Right renal pelvis (tissue), 4 donors: Measurements from ENCODE around the gene PLAC1. TPM values are rescaled to one million over a fixed set of nuclear protein-coding genes. Genes with fewer than 3 reads are reported as not detected.
A peak's percentile ranks its signal among the peaks of the same experiment; 100 is the strongest.

Source experiments
- DNase-seq, 4 donors: peaks; one replicate each; pipeline ENCODE4 v3.0.0-alpha.2; 2013; ENCODE audit warnings: low read depth in 4 of 4, low spot score in 3 of 4, missing footprints in 1 of 4
- polyA plus RNA-seq, 4 donors: library from polyadenylated mRNA; unstranded; fragments of 120-200 nt; gene quantifications; one replicate each; pipeline ENCODE4 v1.2.1, GENCODE V29; 2013; ENCODE audit not compliant: insufficient read length in 4 of 4

PLAC1 gene
- polyA plus RNA-seq, 4 donors = 4.5 to 10.5 (median 5.5) TPM

DNA sequence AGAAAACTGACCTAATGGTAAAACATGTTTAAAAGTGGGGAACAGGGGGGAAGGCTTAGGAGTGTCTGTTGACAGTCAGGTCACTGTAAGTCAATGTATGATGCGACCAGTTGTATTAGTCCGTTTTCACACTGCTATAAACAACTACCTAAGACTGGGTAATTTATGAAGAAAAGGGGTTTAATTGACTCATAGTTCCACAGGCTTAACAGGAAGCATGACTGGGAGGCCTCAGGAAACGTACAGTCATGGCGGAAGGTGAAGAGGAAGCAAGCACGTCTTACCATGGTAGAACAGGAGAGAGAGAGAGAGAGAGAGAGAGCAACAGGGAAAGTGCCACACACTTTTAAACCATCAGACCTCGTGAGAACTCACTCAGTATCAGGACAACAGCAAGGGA, 13.0 kb upstream of the PLAC1 start:
- no peak for DNase-seq

DNA sequence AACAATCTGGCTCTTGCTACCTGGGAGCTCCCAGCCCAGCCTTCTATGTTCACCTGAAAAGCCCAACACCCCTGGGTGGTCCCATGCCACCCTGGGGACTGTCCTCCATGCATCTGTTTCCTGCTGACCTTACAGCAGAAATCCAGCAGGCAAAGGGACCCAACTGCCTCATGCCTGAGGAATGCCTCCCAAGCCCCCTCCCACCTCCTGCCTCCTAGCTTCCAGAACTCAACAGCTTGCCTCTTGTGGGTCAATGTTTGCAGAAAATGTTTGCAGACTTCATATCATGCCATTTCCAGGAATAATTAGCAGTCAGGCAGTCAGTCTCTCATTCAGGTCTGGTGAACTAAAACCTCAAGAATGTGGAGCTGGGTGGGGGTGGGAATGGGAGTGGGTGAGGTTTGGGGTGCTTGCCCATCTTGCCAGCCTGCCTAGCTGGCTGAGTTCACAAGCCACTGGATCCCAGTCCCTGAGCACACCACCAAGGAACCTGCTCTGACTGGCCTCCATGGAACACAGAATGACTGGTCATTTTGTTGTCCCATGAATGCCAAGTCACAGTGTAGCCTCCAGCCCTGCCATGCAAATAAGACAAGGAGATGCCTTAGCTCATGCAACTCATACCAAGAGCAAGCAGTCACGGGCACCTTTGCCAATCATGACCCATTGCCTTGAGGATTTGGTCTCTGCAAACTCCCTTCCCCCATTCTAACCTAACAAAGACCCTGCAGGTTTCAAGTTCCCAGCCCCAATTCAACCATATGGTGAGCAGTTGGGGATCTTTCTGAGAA, 12.1 kb upstream of the PLAC1 start:
- DNase-seq = no peak

DNA sequence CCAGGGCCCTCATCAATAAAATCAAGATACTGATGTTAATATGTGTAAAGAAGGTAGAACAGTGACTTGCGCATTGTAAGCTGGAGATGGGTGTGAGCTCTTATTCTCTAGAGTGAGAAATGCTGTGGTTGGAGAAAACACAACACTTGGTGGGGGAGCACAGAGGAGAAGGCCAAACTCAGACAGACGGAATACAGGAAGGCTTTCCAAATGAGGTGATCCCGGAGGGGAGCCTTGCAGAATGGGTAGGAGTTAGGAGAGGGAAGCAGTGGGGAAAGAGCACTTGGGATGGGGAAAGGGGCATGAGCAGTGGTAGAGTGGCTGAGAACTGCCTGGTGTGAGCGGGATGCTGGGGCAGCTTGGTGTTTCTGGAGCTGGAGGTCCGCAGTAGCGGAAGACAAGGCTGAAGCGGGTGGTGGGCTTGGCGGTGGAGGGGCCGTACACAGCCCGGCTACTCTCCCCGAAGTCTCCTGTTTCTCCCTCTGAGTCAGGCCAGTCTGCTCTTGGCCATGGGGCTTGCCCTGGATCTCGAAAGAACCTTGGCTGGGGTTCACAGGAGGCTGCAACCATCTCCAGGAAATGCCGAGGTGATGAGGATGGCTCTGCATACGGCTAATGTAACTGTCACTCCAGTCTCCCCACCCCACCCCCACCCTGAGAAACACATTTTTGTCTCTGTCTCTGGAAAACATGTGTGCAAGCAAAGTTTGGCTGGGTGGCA, 11.3 kb upstream of the PLAC1 start:
- no peak for DNase-seq

DNA sequence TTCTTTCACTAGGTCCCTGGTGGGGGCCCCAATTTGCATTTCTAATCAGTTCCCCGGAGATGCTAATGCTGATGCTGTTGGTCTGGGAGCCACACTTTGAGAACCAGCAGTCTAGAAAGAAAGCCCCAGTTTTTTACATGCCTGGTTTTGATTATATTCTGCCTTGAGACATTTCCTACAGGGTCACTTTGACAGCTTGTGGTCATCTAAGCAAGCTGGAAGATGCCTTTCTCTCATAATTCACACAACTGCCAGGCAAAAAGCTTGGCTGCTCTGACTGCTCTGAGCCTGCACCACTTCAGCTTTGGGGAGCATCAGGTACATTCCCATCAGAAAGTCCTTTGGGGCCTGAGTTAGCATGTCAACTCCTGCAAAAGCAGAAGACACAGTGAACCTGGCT, 5.9 kb upstream of the PLAC1 start:
- DNase-seq = no peak

DNA sequence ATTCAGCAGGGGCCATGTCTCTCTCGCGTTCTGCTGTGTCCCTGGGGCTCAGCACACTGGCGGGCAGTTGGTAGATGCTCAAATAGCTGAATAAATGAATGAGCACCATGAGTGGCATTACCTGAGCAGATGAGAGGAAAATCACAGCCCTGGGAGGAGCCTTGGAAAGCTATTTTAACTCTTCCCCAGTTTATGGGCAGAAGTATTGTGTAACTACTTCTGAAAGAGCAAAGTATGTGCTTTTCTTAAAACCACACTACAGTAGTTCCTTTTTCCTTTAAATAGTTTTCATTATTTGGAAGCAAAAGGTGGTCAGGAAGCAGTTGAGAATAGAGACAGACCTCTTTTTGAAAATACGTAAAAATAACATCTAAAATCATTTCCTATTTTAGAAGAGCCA, 3.0 kb upstream of the PLAC1 start:
- no peak for DNase-seq

DNA sequence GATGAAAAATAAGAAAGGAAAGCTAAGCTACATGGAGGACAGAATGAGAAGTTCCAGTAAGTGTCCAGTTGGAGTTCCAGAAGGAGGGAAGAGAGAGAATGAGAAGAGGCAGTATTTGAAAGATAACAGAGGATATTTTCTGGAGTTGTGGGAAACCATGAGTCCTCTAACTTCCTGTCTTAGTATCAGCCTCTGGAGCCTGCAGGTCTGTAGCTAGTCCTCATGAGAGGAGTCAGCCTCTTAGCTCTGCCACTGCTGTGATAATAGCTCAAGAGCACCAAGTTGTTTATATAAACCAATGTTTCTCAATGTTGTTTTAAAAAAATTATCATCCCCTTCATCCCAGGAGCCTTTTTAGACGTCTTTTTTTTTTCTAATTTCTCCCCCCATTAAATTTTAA, 2.4 kb upstream of the PLAC1 start:
- no peak for DNase-seq

DNA sequence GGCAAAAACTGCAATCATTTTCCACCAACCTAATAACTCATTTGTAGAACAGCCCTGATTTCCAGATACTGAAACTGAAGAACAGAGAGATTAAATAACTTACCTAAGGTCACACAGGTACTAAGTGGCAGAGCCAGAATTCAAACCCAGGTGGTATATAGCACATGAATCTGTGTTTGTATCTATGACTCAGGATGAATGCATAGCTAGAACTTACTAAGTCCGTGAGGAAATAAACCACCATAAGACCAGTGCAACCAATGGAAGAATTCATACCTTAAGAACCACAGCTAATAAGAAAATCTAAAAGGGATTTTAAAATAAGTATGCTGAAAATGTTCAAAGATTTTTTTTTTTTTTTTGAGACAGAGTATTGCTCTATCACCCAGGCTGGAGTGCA, 1.5 kb upstream of the PLAC1 start:
- no peak for DNase-seq

DNA sequence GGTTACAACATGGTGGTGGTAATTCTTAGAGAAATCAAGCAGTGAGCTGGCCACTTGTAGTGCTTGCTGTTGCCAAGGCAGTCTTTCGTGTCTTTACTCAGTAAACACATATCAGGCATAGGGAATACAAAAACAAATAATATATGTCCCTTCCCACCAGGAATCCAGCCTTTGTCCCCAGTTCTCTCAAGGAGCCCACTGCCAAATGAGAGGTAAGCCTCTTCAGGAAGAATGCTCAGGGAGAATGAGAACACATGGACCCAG, 421 bp upstream of the PLAC1 start:
- DNase-seq = no peak

DNA sequence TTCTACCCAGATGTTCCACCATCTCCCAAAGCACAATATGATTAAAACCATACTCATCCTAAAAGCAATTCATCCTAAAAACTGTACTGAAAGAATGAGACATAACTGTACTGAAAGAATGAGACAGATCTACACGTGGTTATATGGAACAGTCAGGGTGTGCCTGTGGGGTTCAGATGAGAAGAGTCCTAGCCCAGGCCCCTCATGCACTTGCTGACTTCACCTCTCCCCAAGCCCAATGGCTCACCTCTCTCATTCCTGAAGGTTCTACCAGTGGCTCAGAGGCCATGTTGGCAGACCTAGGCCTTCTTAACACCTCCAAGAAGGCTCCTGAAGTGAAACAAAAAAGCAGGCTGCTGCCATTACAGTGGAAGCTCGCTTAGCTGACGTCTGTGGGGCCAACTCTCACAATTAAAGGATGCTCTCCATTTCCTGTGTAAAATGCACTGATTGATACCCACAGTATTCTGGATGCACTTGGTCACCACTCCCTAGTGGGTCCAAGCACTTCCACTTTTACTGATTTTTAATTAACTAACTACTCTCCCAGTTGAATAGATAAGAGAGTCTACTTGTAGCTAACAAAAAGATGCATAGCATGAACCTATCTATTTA, 3.8 kb downstream of the PLAC1 start:
- DNase-seq = no peak

DNA sequence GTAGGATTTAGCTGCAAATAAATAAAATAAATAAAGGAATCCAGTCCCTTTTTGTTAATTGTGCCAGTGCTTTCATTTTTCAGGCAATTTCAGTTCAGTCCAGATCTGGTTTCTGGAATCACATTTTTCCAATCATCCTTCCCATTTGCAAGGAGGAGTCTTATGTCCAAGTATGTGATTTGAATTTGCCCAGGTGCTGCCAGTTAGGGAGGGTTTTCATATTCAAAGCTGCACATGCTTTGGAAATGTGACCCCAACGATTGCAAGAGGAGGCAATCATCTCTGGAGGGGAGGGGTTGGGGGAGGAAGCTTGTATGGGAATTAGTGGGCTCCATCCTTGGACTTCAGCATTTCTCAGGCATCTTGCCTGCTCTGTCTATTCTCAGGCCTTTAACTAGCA, 4.4 kb downstream of the PLAC1 start:
- DNase-seq = no peak

DNA sequence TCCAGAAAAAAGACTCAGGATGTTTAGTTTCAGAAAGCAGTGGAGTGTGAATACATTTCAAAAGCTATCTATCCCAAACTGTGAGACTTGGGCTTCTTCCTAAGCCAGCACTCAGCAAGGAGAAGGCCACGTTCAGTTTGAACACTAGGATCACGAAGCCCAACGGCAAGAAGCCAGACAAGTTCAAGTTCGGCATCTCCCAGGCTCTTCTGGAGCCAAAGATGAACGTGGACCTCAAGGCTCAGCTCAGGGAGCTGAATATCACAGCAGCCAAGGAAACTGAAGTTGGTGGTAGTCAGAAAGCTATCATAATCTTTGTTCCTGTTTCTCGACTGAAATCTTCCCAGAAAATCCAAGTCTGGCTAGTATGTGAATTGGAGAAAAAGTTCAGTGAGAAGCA, 7.6 kb downstream of the PLAC1 start:
- no peak for DNase-seq

DNA sequence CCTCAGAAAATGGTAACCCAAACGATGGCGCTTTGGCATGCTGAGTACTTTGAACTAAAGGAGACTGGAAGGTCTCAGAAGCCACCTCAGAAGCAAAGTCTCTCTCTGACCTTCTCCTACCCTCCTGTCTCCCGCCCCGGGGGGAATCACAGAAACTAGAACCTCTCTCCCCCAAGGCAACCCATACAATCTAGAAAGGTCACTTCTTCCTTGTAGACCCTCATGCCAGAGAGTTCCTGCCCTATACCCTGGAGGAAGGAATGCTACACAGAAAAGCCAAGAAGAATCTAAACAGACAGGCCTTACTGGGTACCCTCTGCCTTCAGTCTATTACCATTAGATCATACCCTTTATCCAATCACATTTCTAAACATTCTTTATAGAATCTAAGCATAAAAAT, 8.5 kb downstream of the PLAC1 start:
- DNase-seq = no peak

DNA sequence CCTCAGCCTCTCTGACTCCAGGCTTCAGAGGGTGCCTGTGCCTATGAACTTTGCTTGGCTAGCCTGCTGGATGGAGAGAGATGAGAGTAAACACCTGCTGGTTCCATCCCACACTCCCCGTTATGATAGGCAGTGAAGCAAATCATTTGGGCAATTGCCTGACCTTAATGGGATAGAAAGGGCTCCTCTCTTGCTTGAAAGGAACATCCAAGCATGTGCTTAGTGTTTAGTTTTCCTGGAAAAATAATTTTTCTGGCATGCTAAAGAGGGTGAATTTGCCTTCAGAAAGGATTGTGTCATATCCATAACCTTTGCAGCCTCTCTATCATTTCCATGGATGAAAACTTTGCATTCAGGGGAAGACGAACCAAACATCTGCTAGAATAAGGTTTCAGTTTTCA, 10.8 kb downstream of the PLAC1 start:
- DNase-seq = no peak

DNA sequence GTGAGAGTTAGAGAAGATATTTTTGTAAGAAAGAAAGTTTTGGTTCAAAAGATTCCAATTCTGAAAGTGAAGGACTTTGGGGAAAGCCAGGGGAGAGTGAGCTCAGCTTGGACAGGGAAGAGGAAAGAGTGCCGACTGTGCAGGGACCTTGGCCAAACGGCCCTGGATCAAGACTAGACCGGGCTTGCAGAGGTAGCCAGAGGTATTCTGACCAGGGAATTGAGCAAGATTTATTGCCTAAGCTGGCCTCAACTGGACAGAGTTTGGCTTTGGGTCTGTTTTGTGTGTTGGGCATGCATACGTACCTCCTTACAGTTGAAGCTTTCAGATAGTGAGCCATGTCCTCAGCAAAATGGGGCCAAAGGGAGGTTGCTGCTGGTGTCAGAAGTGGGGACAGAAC, 11.6 kb downstream of the PLAC1 start:
- no peak for DNase-seq

DNA sequence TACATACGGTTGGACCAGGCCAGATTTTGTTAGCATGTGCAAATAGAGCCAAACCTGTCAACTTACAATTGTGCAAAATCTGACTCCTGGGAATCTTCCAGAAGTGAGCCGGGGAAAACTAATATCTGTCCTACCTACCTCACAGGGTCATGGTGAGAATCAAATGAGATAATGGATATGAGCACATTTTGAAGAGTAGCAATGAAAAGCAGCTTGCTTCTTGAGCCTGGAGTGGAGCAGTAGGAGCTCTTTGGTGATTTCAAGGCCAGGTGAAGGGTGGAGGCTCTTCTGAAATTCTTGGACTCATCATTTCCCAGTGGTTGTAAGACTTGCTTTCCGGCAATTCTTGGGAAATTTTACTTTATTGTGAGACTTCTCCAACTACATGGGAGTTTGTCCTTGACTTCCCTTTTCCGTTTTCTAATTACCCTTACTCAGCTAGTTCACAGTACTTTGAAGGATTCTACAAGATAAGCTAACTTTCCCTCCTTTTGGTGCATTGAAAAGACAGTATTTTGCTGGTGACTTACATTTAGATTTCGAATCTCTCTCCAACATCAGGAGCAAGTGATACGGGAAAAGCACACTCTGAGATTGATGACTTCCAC, 12.2 kb downstream of the PLAC1 start:
- DNase-seq = no peak

DNA sequence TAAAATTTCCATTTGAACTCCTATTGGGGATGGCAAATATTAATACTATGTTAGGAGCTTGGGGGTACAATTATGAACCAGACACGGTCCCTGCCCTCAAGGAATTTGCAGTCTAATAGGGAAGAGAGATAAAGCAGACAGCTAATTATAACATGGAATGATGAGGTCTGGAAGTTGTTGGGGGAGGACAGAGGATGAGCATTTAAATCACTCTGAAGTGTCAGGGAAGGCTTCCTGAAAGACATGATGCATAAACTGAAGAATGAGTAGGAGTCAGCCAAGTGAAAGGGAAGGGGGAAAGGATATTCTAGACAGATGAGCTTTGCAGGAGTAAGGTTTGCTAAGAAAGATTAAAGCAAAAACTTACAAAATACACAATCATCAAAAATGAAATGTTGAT, 15.9 kb downstream of the PLAC1 start:
- DNase-seq = peak in 1 of 4 donors; percentile 31

DNA sequence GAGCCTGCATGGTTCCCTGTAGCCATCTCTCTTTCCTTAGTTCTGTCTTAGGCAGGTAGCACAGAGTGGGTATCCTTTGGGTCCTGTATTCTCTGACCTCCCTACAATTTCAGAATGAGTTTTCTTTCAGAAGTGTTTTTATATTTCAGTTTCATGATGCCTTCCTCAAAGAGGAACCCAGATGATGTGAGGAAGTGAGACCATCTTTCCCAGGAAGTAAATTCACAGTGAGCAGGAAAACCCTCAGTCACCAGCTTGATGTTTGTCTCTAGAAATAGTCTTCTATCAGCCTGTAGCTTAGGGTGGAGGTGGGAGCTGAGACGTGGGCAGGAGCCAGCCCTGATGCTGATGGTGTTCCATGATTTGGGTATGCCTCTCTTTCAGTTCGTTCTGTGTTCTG, 16.9 kb downstream of the PLAC1 start:
- no peak for DNase-seq

DNA sequence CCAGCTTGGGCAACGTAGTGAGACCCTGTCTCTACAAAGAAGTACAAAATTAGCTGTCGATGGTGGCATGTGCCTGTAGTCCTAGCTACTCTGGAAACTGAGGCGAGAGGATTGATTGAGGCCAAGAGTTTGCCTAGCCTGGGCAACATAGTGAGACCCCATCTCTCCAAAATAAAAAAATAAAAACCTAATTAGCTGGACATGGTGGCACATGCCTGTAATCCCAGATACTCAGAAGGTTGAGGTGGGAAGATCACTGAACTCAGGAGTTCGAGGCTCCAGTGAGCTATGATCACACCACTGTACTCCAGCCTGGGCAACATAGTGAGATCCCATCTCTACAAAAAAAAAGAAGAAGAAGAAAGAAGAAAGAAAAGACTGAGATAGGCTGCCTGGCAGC, 17.4 kb downstream of the PLAC1 start:
- no peak for DNase-seq

DNA sequence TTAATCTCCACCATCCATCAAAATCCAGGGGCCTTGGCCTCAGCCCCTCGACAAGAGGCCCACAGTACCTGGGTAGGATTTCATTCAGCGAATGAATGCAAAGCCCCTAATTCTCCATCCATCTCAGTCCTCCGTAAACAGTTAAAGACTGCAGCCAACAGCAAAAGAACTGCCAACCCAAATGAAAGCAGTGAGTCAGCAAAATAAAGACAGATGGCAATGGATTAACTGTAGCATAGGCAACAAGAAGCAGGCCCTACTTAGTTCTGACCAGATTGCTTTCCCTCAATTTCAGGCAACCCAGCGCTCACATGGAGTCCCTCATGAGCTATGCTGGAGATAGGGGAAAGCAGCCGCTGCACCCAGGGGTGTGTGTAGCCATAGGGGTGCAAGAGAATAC, 21.4 kb downstream of the PLAC1 start:
- no peak for DNase-seq

DNA sequence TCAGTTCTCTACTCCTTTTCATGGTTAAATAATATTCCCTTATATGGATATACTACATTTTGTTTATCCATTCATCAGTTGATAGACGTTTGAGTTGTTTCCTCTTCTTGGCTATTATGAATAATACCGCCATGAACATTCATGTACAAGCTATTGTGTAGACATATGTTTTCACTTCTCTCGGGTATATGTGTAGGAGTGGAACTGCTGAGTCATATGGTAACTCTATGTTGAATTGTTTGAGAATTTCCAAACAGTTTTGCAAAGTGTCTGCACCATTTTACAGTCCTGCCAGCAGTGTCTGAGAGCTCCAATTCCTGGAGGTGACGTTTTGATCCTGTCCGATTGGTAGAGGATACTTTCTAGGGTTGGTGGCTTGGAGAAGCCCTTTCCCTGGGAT, 23.6 kb downstream of the PLAC1 start:
- no peak for DNase-seq

DNA sequence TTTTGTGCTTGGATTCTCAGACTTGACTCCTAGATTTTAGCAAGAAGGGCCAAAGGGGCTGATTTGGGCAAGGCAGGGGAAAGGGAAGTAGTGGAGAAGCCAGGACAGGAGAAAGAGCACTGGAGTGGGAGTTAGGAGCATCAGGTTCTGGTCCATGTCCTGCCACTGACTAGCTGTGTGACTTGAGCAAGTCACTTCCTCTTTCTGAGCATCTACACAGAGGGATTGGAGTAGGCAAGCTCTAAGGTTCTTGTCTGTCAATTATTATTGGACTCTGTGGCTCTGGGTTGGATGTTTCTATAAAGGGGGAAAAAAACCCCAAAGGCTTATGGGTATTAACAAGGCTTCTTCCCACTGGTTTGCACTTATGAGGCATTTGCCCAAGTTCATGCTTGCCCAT, 24.4 kb downstream of the PLAC1 start:
- DNase-seq = no peak

DNA sequence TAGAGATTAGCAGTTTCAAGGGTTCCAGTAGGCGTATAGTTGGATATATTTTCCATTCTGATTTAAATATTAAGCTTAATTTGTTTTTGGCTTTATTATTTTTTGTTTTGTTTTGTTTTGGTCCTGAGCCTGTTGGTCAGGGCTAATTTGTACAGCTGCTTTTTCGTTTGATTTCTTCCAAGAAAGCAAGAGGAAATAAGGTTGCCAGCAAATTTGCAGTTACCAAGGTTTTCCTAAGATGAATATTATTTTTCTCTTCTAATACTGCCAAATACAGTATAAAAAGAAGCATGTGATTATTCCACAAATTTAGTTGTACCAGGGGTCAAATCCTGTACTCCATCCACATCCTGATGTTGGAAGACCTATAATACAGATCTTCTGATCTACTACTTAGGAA, 24.9 kb downstream of the PLAC1 start:
- DNase-seq = no peak
